ENCODE data around the gene EXD2. TPM values are rescaled to one million over a fixed set of nuclear protein-coding genes. Genes with fewer than 3 reads are reported as not detected.
"Not testable (repeated sequence)": the region's sequence is repeated elsewhere in the genome, so short reads cannot be mapped to it uniquely, and the experiment has no call there.

EXD2 gene
- polyA plus RNA-seq, 2 of the 4 experiments (the other 2 are of a cell fraction), result 13.9 to 22.1 TPM

GRCh38 chr14:69288956-69289705 is 97.8 kb downstream of the EXD2 start:
- ChIA-PET CTCF (interaction anchor here (0.7 to 3.7 kb wide), 7 partner anchors 9 to 268 kb away, joined by 3 to 9 read pairs (median 4); no protein-coding TSS in a partner anchor), POLR2A (interaction anchor here (0.9 kb wide), 1 partner anchor 27 kb away, joined by 3 read pairs; no protein-coding TSS in a partner anchor)
- Histone ChIP-seq H3K4me1 (peaks cover 7% of the 10 kb centered on the region; the same call in 2 of the 3 replicates), H3K27ac (no peak overlapping the region), H3K9me3 (no peaks in the 10 kb centered on the region), H3K4me3 (no peak overlapping the region), H3K4me2 (no peak overlapping the region)
- 87% methylated on average over 9 of the region's 9 CpGs for WGBS (ENCODE audit: missing lambda C conversion rate)
- FAIRE-seq (no peak), DNase-seq (ENCODE audit: low read depth in 1 of 2, low spot score in 1 of 2) (no peak), ATAC-seq (no peak)
- TF ChIP-seq ESRRA (IDR thresholded peaks at IDR 0.05; ENCODE audit: borderline replicate concordance, low read length) (no peak), BHLHE40 (IDR thresholded peaks at IDR 0.05; ENCODE audit: low read depth, low read length) (no peak), CBX2 (IDR thresholded peaks at IDR 0.05; ENCODE audit: borderline replicate concordance, low read depth) (no peak), NPAS2 (CRISPR knock-in tag; IDR thresholded peaks at IDR 0.05; ENCODE audit: borderline replicate concordance) (no peak), HOXB5 (CRISPR knock-in tag; IDR thresholded peaks at IDR 0.05) (no peak), MAZ (IDR thresholded peaks at IDR 0.05; ENCODE audit: borderline replicate concordance, low read depth, low read length) (no peak), FOSB (CRISPR knock-in tag; IDR thresholded peaks at IDR 0.05) (no peak), SMC3 (IDR thresholded peaks at IDR 0.05) (no peak), EP300 (IDR thresholded peaks at IDR 0.05) (no peak), RFX5 (IDR thresholded peaks at IDR 0.05) (no peak), USF2 (IDR thresholded peaks at IDR 0.05) (no peak), PBX3 (IDR thresholded peaks at IDR 0.05) (no peak)

- TF ChIP-seq RARB (CRISPR knock-in tag; IDR thresholded peaks at IDR 0.05) (no peak), FOXS1 (CRISPR knock-in tag; IDR thresholded peaks at IDR 0.05) (no peak), HDAC2 (IDR thresholded peaks at IDR 0.05) (no peak), PBX3 (IDR thresholded peaks at IDR 0.05) (no peak), NFE2L2 (conservative IDR thresholded peaks at IDR 0.05; ENCODE audit: low read length) (no peak), NPAS2 (CRISPR knock-in tag; IDR thresholded peaks at IDR 0.05; ENCODE audit: borderline replicate concordance) (no peak), KDM5A (IDR thresholded peaks at IDR 0.05) (no peak), MYC (IDR thresholded peaks at IDR 0.05; ENCODE audit: borderline replicate concordance, low read length) (no peak), HEYL (CRISPR knock-in tag; IDR thresholded peaks at IDR 0.05) (no peak), EP300 (IDR thresholded peaks at IDR 0.05) (no peak), RAD21 (conservative IDR thresholded peaks at IDR 0.05 in 1 of 2, IDR thresholded peaks at IDR 0.05 in 1 of 2) (no peak), SMC3 (IDR thresholded peaks at IDR 0.05) (no peak), E2F6 (IDR thresholded peaks at IDR 0.05; ENCODE audit: borderline replicate concordance, low read depth) (no peak)
- H3K4me2 ChIP-seq, result no peak overlapping the region
- no peaks in the 10 kb centered on the region for H3K9me3 ChIP-seq
- POLR2A ChIA-PET, result no interaction called here
- peaks cover 7% of the 10 kb centered on the region; the same call in 2 of the 3 replicates for H3K4me1 ChIP-seq
- FAIRE-seq (no peak), ATAC-seq (no peak), DNase-seq (ENCODE audit: low read depth in 1 of 2, low spot score in 1 of 2) (no peak)
- 81% methylated on average over 13 of the region's 13 CpGs for WGBS (ENCODE audit: missing lambda C conversion rate)
- H3K4me3 ChIP-seq, result no peak overlapping the region
- CTCF ChIA-PET, result interaction anchor here (0.8 to 3.7 kb wide), 5 partner anchors 14 to 161 kb away, joined by 3 to 9 read pairs (median 3); no protein-coding TSS in a partner anchor
- no peak overlapping the region for H3K27ac ChIP-seq
Observed at GRCh38 chr14:69289811-69290520, 98.7 kb downstream of the EXD2 start.

- not testable (repeated sequence) for ATAC-seq, FAIRE-seq
- WGBS (ENCODE audit: missing lambda C conversion rate), result 81% methylated on average over 7 of the region's 7 CpGs
Observed at GRCh38 chr14:69290881-69291280, 99.6 kb downstream of the EXD2 start.

More at GRCh38 chr14:69290881-69291280, 99.6 kb downstream of the EXD2 start:
- H3K4me1 ChIP-seq; POLR2A ChIA-PET; H3K27ac ChIP-seq; H3K9me3 ChIP-seq; H3K4me3 ChIP-seq; H3K4me2 ChIP-seq; DNase-seq (ENCODE audit: low read depth in 1 of 2, low spot score in 1 of 2): not testable (repeated sequence)
- CTCF ChIA-PET, result interaction anchor here (0.8 to 3.7 kb wide), 8 partner anchors 10 to 294 kb away, joined by 3 to 9 read pairs (median 3); no protein-coding TSS in a partner anchor
